ENCODE results near the gene DGKB.
"Not testable (repeated sequence)": the region's sequence is repeated elsewhere in the genome, so short reads cannot be mapped to it uniquely, and the experiment has no call there.

DGKB gene

GRCh38 chr7:14322724-14323123 lies 579.8 kb downstream of the DGKB start:
- in situ Hi-C loops (cut with HindIII; ENCODE audit: low pct_ligation_motif_present, low pct_unique_long_range_greater_than_20kb, low sequenced_read_pairs): no loop called here
- no peak for DNase-seq

- in situ Hi-C loops (cut with HindIII; ENCODE audit: low pct_ligation_motif_present, low pct_unique_long_range_greater_than_20kb, low sequenced_read_pairs): no loop called here
- no peak for DNase-seq
Observed at GRCh38 chr7:14321947-14322346, 580.6 kb downstream of the DGKB start.

- DNase-seq: no peak
- in situ Hi-C loops (cut with HindIII; ENCODE audit: low pct_ligation_motif_present, low pct_unique_long_range_greater_than_20kb, low sequenced_read_pairs): no loop called here
Observed at GRCh38 chr7:14309432-14309831, 593.1 kb downstream of the DGKB start.

GRCh38 chr7:14305233-14305866 lies 597.2 kb downstream of the DGKB start:
- in situ Hi-C loops (cut with HindIII; ENCODE audit: low pct_ligation_motif_present, low pct_unique_long_range_greater_than_20kb, low sequenced_read_pairs): no loop called here
- DNase-seq: no peak

DNA sequence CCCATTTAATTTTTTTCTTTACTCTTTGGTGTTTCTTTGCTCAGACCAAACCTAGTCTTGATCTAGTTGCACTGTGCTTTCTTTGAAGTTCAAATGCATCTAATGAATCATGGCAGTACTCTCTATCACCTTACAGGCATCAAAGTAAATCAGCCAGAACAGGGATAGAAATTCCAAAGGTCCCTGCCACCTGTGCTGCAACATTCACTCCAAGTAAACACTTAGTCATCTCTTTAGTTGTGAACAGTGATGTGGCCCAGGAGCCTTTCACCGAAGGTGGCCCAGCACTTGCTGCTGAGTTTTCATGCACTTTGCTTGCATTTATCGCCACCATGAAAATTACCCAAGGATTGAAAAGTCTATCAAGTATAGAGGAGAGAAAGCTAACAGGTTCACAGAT lies 599.0 kb downstream of the DGKB start:
- in situ Hi-C loops (cut with HindIII; ENCODE audit: low pct_ligation_motif_present, low pct_unique_long_range_greater_than_20kb, low sequenced_read_pairs): no loop called here
- no peak for DNase-seq

GRCh38 chr7:14294637-14295036 lies 607.9 kb downstream of the DGKB start:
- in situ Hi-C loops (cut with HindIII; ENCODE audit: low pct_ligation_motif_present, low pct_unique_long_range_greater_than_20kb, low sequenced_read_pairs): no loop called here

DNA sequence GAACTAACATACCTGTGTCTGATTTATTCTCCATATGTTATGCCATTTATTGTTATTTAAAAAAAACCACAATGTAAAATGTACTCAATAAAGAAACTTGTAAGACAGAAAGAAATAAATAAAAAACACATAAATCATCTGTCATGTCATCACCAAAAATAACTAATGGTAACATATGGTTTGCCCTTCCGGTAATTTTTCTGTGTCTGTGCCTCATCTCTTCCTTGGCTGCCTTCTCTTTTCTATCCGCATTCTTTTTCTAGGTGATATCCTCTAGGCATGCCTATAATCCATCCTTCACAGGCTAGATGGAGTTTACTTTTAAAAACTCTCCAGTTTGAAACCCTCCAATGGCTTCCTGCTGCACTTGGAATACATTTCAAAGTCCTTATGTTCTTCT lies 609.1 kb downstream of the DGKB start:
- in situ Hi-C loops (cut with HindIII; ENCODE audit: low pct_ligation_motif_present, low pct_unique_long_range_greater_than_20kb, low sequenced_read_pairs): no loop called here
- no peak for DNase-seq

More at GRCh38 chr7:14294637-14295036, 607.9 kb downstream of the DGKB start:
- DNase-seq: no peak

DNA sequence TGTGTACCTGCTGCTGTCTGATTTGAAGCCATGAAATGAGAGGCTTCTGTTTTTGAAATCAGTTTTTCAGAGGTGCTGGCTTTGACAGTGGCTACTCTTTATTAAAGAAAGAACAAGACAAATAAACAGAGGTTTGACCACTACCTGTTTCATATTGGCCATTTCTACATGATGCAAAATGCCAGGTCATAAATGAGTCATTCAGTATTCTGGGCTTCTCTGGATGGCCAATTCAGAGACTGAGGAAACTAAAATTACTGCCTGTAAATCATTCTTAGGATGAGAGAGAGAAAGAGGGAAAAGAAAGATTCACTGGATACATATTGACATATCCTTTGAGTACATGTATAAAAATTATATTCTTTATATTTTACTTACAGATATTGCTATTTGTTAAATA lies 609.8 kb downstream of the DGKB start:
- in situ Hi-C loops (cut with HindIII; ENCODE audit: low pct_ligation_motif_present, low pct_unique_long_range_greater_than_20kb, low sequenced_read_pairs): no loop called here
- no peak for DNase-seq

DNA sequence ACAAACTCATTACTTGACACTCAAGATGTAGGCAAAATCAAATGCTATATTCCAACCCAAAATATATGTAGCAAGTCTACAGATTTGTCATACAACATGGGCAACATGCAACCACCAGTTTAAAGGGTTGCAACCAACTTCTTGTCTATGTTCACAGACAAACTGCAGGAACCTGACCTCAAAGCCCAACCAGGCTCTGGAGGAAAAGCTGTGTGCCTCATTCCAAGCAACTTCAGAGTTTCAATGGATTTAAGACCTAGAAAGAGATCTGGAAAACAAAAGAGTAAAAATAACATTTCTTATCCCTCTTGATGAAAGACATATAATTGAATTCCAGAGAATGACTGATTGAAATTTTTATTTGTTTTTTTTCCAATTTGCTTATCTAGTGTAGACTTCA lies 612.6 kb downstream of the DGKB start:
- no peak for DNase-seq
- in situ Hi-C loops (cut with HindIII; ENCODE audit: low pct_ligation_motif_present, low pct_unique_long_range_greater_than_20kb, low sequenced_read_pairs): no loop called here

- no peak for DNase-seq
- in situ Hi-C loops (cut with HindIII; ENCODE audit: low pct_ligation_motif_present, low pct_unique_long_range_greater_than_20kb, low sequenced_read_pairs): no loop called here
Observed at GRCh38 chr7:14288701-14289100, 613.9 kb downstream of the DGKB start.

DNA sequence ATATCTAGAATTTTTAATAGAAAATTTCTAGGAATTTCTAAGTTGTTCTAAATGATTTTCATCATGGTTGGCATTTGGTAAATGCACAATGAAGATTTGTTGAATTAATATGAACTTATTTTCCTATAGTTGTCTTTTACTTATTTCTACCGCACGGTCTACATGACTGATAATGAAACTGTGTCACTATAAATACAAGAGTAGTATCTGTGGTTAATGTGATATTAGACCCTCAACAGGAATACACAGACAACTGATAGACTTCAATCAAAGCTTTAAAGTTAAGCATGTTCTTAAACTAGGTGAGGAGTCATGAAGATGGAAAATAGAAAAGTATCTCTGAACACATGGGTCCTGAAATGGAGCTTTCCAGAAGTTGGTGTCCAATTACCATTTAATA lies 615.2 kb downstream of the DGKB start:
- DNase-seq: no peak
- in situ Hi-C loops (cut with HindIII; ENCODE audit: low pct_ligation_motif_present, low pct_unique_long_range_greater_than_20kb, low sequenced_read_pairs): no loop called here

DNA sequence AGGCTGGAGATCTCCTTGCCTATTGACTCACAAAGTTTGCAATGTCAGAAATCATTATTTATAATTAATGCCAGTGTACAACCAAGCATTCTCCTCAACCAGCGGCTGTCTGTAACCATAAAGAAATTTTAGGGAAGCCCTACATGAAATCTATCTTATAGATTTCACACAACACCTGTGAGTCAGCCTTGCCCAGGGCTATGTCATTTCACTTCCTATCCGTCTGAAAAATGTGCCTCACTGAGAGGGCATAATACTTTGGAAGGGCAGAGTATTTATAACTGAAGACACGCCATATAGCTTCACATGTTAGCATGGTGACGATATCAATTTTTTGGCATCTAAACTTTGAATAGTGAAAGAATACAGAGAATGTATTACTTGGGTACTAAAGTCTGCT lies 616.5 kb downstream of the DGKB start:
- no peak for DNase-seq
- in situ Hi-C loops (cut with HindIII; ENCODE audit: low pct_ligation_motif_present, low pct_unique_long_range_greater_than_20kb, low sequenced_read_pairs): no loop called here

GRCh38 chr7:14279065-14279871 lies 623.3 kb downstream of the DGKB start:
- DNase-seq; in situ Hi-C loops (cut with HindIII; ENCODE audit: low pct_ligation_motif_present, low pct_unique_long_range_greater_than_20kb, low sequenced_read_pairs): not testable (repeated sequence)

DNA sequence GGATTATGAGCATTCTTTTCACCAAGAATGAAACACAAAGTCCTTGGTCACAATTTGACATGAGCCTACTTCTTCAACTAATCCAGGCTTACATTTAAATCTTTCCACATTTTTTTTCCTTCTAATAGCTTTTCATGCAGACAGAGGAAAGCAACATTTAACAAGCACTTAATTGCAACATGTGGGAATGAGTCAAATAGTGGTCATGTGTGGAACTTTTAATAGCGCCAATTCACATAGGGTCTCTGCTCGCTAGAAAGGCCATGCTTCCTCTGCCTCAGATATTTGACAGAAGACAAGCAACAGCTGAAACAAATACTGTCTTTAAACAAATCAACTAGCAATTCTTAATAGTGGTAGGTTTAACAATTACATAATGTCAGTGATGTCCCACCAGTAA lies 627.2 kb downstream of the DGKB start:
- in situ Hi-C loops (cut with HindIII; ENCODE audit: low pct_ligation_motif_present, low pct_unique_long_range_greater_than_20kb, low sequenced_read_pairs): no loop called here
- no peak for DNase-seq

GRCh38 chr7:14271441-14271840 lies 631.1 kb downstream of the DGKB start:
- in situ Hi-C loops (cut with HindIII; ENCODE audit: low pct_ligation_motif_present, low pct_unique_long_range_greater_than_20kb, low sequenced_read_pairs): no loop called here
- DNase-seq: no peak

DNA sequence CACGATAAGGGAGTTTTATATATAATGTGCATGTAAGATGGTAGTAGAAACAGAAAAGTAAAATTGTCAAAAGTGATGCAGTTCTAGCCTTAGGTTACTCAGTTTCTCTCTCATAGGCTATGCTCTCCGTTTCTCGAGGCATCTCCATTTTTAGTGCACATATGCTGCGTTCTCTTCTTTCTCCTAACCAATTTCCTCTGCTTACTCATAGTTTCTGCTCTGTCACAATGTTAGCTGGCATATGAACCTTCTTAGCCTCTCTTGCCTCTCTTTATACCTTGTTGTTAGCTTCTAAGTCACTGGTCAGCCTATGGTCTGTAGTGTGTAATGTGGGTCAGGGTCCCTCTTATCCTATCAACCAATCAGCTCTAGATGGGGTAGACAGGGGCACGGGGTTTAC lies 632.5 kb downstream of the DGKB start:
- in situ Hi-C loops (cut with HindIII; ENCODE audit: low pct_ligation_motif_present, low pct_unique_long_range_greater_than_20kb, low sequenced_read_pairs): no loop called here
- no peak for DNase-seq

- in situ Hi-C loops (cut with HindIII; ENCODE audit: low pct_ligation_motif_present, low pct_unique_long_range_greater_than_20kb, low sequenced_read_pairs): no loop called here
- no peak for DNase-seq
Observed at GRCh38 chr7:14260011-14260410, 642.5 kb downstream of the DGKB start.

DNA sequence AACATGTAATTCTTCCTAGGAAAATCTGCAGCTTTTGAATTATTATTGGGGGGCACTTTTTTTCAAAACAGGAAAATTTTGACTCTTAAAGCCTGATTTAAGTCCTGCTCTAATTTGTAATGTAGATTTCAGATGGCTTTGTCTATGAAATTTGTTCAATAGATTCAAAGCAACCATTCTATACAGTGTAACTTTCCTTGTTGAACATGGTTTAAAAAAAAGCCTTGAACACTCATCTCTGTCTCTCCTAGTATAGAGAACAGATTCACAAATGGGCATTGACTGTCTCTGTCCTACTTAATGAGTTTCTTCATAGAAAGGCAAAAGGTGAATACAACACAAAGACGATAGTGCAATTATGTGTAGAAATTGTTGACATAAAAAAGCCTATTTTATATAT lies 643.7 kb downstream of the DGKB start:
- no peak for DNase-seq
- in situ Hi-C loops (cut with HindIII; ENCODE audit: low pct_ligation_motif_present, low pct_unique_long_range_greater_than_20kb, low sequenced_read_pairs): no loop called here

DNA sequence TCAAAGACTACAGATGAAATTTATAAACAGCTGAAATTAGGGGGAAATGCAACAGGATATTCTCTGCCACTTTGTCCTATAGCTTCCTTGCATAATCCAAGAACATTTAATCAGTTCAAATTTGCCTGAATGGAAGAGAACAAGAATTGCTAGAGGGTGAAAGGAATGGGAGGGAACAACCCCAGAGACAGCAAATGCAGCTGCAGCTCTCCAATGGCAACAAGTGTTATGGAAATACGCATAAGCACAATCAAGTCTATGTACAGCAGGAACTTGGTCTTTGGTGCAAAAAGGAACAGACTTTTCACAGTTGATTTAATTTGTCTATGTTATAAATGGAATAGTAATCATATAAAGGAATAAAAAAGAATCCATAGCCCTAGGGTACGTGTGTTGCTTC lies 644.1 kb downstream of the DGKB start:
- no peak for DNase-seq
- in situ Hi-C loops (cut with HindIII; ENCODE audit: low pct_ligation_motif_present, low pct_unique_long_range_greater_than_20kb, low sequenced_read_pairs): no loop called here

DNA sequence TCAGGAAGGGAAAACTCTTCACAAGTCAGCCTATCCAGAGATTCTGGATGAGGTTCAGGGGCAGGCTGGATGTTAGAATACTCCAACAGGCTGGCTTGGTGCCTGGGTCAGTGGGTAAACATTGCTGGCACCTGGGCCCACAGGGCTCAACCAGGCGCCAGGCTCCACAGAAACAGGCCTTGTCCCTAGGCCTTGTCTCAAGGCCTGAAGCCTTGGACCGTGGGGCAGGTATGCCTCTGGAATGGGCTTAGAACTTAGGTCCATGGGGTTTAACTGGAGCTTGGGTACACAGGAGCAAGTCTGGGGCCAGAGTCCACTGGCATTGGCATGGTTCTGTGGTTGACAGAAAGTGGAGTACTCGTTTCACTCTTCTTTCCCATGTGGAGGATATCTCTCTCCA lies 650.1 kb downstream of the DGKB start:
- no peak for DNase-seq

More for the DNA sequence above, 650.1 kb downstream of the DGKB start:
- in situ Hi-C loops (cut with HindIII; ENCODE audit: low pct_ligation_motif_present, low pct_unique_long_range_greater_than_20kb, low sequenced_read_pairs): no loop called here

Measured in ACHN (cell line).